Measurements from ENCODE around the gene KRT39. TPM values are rescaled to one million over a fixed set of nuclear protein-coding genes. Genes with fewer than 3 reads are reported as not detected.

Gene KRT39
- polyA plus RNA-seq, 2 donors: not detected

- no peaks in the 10 kb centered on the region for H3K36me3 ChIP-seq (ENCODE audit: control insufficient read depth in 2 of 2, insufficient read depth in 2 of 2, low read length in 1 of 2)
- no peaks in the 10 kb centered on the region for H3K9me3 ChIP-seq (ENCODE audit: control insufficient read depth in 2 of 2, insufficient read depth in 1 of 2, low read depth in 1 of 2, low read length in 1 of 2)
- H3K27ac ChIP-seq (ENCODE audit: low read depth in 2 of 2, low read length in 1 of 2): no peak overlapping the region
- no peak overlapping the region for H3K4me3 ChIP-seq (ENCODE audit: low read depth in 1 of 2, low read length in 2 of 2)
- H3K27me3 ChIP-seq (ENCODE audit: control insufficient read depth in 1 of 2, insufficient read depth in 2 of 2, low read length in 2 of 2): no peaks in the 10 kb centered on the region
- WGBS, 2 donors: 37 to 46% methylated on average over 8 of the region's 8 CpGs
- H3K4me1 ChIP-seq (ENCODE audit: control insufficient read depth in 2 of 2, insufficient read depth in 2 of 2, low read length in 1 of 2): no peaks in the 10 kb centered on the region
These were observed 20.2 kb upstream of the KRT39 start for GRCh38 chr17:40986920-40987319.

DNA sequence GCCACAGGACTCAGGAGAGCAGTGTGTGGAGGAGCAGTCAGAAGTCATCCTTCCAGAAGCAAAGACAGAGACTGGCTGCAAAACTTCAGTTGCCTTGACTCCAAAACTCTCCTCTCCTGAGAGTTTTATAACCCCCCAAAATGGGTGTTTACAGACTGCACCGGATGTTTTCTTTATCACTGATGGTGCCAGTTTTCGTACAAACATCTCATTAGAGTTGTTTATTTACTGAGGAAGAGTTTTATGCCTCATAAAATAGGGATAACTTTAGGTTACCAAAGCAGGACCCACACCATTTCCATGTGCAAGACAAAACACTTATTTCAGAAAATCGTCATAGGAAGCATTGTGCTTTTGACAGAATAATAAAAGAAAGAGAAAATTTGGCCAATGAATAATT is 17.5 kb upstream of the KRT39 start, which contains the start of gene KRT40:
TSS of gene KRT40 (minus strand) at position 101 of the 400 bp plus-strand sequence. CDS start at position 48, 53 bp downstream.
- Histone ChIP-seq H3K27me3 (ENCODE audit: control insufficient read depth in 1 of 2, insufficient read depth in 2 of 2, low read length in 2 of 2) (no peaks in the 10 kb centered on the region), H3K9me3 (ENCODE audit: control insufficient read depth in 2 of 2, insufficient read depth in 1 of 2, low read depth in 1 of 2, low read length in 1 of 2) (no peaks in the 10 kb centered on the region), H3K27ac (ENCODE audit: low read depth in 2 of 2, low read length in 1 of 2) (no peak within 1 kb of the TSS), H3K36me3 (ENCODE audit: control insufficient read depth in 2 of 2, insufficient read depth in 2 of 2, low read length in 1 of 2) (no peaks in the 10 kb centered on the region), H3K4me3 (ENCODE audit: low read depth in 1 of 2, low read length in 2 of 2) (no peak within 1 kb of the TSS), H3K4me1 (ENCODE audit: control insufficient read depth in 2 of 2, insufficient read depth in 2 of 2, low read length in 1 of 2) (peaks cover 0 to 3% of the 10 kb centered on the region in 2 donors)
- WGBS, 2 donors: 58 to 67% methylated on average over 3 of the region's 3 CpGs

- Histone ChIP-seq H3K4me3 (ENCODE audit: low read depth in 1 of 2, low read length in 2 of 2) (no peak overlapping the region), H3K9me3 (ENCODE audit: control insufficient read depth in 2 of 2, insufficient read depth in 1 of 2, low read depth in 1 of 2, low read length in 1 of 2) (no peaks in the 10 kb centered on the region), H3K36me3 (ENCODE audit: control insufficient read depth in 2 of 2, insufficient read depth in 2 of 2, low read length in 1 of 2) (no peaks in the 10 kb centered on the region), H3K4me1 (ENCODE audit: control insufficient read depth in 2 of 2, insufficient read depth in 2 of 2, low read length in 1 of 2) (peaks cover 0 to 3% of the 10 kb centered on the region in 2 donors), H3K27ac (ENCODE audit: low read depth in 2 of 2, low read length in 1 of 2) (no peak overlapping the region), H3K27me3 (ENCODE audit: control insufficient read depth in 1 of 2, insufficient read depth in 2 of 2, low read length in 2 of 2) (no peaks in the 10 kb centered on the region)
- WGBS, 2 donors: 59 to 65% methylated on average over 5 of the region's 5 CpGs
These were observed 14.4 kb upstream of the KRT39 start for GRCh38 chr17:40981115-40981514.

DNA sequence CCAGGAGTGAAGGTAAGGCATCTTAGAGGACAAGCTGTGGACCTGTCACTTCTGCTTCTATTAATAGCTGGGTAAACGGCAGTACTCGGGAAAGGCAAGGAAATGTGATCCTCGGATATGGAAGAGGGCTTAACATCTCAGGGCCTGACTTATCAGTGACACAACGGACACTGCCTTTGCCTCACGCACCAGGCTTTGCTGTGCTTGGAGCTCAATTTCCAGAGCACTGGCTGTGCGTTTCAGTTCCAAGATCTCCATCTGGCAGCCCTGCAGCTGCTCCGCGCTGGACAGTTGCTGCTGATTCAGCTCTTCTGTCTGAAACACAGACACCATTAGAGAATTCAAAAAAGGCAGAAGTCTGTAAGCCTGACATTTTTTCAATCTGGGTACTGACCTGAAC is 13.8 kb upstream of the KRT39 start:
- whole genome bisulfite sequencing, 2 donors: 55 to 57% methylated on average over 8 of the region's 8 CpGs
- H3K4me3 ChIP-seq (ENCODE audit: low read depth in 1 of 2, low read length in 2 of 2): no peak overlapping the region

DNA sequence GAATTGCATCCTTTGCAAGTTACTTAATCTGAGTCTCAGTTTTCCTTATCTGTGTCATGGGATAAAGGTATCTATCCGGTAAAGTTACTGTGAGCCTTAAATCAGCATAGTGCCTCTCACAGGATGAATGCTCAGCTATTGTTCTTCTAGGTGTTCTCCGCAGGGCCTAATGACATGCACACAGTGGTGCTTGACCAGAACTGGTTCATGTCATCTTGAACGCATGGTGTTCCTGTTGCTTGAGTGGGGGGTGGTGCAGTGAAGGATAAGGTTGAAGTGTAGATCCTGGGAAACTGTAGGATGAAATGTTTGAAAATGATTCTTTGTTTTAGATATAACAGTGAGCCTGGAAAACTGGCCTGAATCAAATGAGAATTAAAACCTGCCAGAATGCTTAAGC is 13.4 kb upstream of the KRT39 start:
- H3K36me3 ChIP-seq (ENCODE audit: control insufficient read depth in 2 of 2, insufficient read depth in 2 of 2, low read length in 1 of 2): no peaks in the 10 kb centered on the region
- no peaks in the 10 kb centered on the region for H3K27me3 ChIP-seq (ENCODE audit: control insufficient read depth in 1 of 2, insufficient read depth in 2 of 2, low read length in 2 of 2)
- WGBS, 2 donors: 91 to 93% methylated on average over 3 of the region's 3 CpGs
- peaks cover 0 to 3% of the 10 kb centered on the region in 2 donors for H3K4me1 ChIP-seq (ENCODE audit: control insufficient read depth in 2 of 2, insufficient read depth in 2 of 2, low read length in 1 of 2)
- no peak overlapping the region for H3K4me3 ChIP-seq (ENCODE audit: low read depth in 1 of 2, low read length in 2 of 2)
- no peak overlapping the region for H3K27ac ChIP-seq (ENCODE audit: low read depth in 2 of 2, low read length in 1 of 2)
- no peaks in the 10 kb centered on the region for H3K9me3 ChIP-seq (ENCODE audit: control insufficient read depth in 2 of 2, insufficient read depth in 1 of 2, low read depth in 1 of 2, low read length in 1 of 2)

More for the DNA sequence above, 13.8 kb upstream of the KRT39 start:
- no peaks in the 10 kb centered on the region for H3K27me3 ChIP-seq (ENCODE audit: control insufficient read depth in 1 of 2, insufficient read depth in 2 of 2, low read length in 2 of 2)
- H3K9me3 ChIP-seq (ENCODE audit: control insufficient read depth in 2 of 2, insufficient read depth in 1 of 2, low read depth in 1 of 2, low read length in 1 of 2): no peaks in the 10 kb centered on the region
- no peak overlapping the region for H3K27ac ChIP-seq (ENCODE audit: low read depth in 2 of 2, low read length in 1 of 2)
- H3K36me3 ChIP-seq (ENCODE audit: control insufficient read depth in 2 of 2, insufficient read depth in 2 of 2, low read length in 1 of 2): no peaks in the 10 kb centered on the region
- peaks cover 0 to 3% of the 10 kb centered on the region in 2 donors for H3K4me1 ChIP-seq (ENCODE audit: control insufficient read depth in 2 of 2, insufficient read depth in 2 of 2, low read length in 1 of 2)

DNA sequence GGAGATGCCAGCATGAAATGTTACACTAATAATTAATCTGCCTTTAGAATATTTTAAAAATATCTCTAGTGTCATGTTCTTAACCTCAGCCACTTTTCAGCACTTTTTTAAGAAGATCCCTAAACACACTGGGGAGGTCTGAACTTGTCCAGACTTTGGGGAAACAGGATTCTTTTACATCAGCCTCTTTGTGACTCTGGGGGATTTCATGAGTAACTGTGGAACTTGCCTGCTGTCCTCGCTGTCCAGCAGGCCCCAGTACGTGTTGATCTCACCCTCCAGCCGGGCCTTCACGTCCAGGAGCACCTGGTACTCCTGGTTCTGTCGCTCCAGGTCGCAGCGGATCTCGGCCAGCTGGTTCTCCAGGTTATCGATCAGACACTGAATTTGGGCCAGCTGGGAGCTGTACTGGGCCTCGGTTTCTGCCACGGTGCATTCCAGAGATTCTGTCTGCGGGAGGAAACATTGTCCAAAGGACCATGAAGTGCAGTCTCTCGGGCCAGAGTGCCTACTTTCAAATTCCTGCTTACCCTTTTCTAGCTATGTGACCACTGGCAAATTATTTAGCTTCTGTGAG is 11.9 kb upstream of the KRT39 start:
- WGBS, 2 donors: 48 to 60% methylated on average over 13 of the region's 13 CpGs
- H3K9me3 ChIP-seq (ENCODE audit: control insufficient read depth in 2 of 2, insufficient read depth in 1 of 2, low read depth in 1 of 2, low read length in 1 of 2): no peaks in the 10 kb centered on the region
- no peak overlapping the region for H3K27ac ChIP-seq (ENCODE audit: low read depth in 2 of 2, low read length in 1 of 2)
- H3K27me3 ChIP-seq (ENCODE audit: control insufficient read depth in 1 of 2, insufficient read depth in 2 of 2, low read length in 2 of 2): no peaks in the 10 kb centered on the region
- H3K4me1 ChIP-seq (ENCODE audit: control insufficient read depth in 2 of 2, insufficient read depth in 2 of 2, low read length in 1 of 2): peaks cover 0 to 3% of the 10 kb centered on the region in 2 donors
- H3K36me3 ChIP-seq (ENCODE audit: control insufficient read depth in 2 of 2, insufficient read depth in 2 of 2, low read length in 1 of 2): no peaks in the 10 kb centered on the region
- no peak overlapping the region for H3K4me3 ChIP-seq (ENCODE audit: low read depth in 1 of 2, low read length in 2 of 2)

GRCh38 chr17:40975516-40975915 is 8.8 kb upstream of the KRT39 start:
- H3K27ac ChIP-seq (ENCODE audit: low read depth in 2 of 2, low read length in 1 of 2): no peak overlapping the region
- H3K27me3 ChIP-seq (ENCODE audit: control insufficient read depth in 1 of 2, insufficient read depth in 2 of 2, low read length in 2 of 2): no peaks in the 10 kb centered on the region
- no peaks in the 10 kb centered on the region for H3K36me3 ChIP-seq (ENCODE audit: control insufficient read depth in 2 of 2, insufficient read depth in 2 of 2, low read length in 1 of 2)
- H3K4me1 ChIP-seq (ENCODE audit: control insufficient read depth in 2 of 2, insufficient read depth in 2 of 2, low read length in 1 of 2): peaks cover 0 to 3% of the 10 kb centered on the region in 2 donors
- H3K9me3 ChIP-seq (ENCODE audit: control insufficient read depth in 2 of 2, insufficient read depth in 1 of 2, low read depth in 1 of 2, low read length in 1 of 2): no peaks in the 10 kb centered on the region
- H3K4me3 ChIP-seq (ENCODE audit: low read depth in 1 of 2, low read length in 2 of 2): no peak overlapping the region

GRCh38 chr17:40974366-40974765 is 7.6 kb upstream of the KRT39 start:
- H3K9me3 ChIP-seq (ENCODE audit: control insufficient read depth in 2 of 2, insufficient read depth in 1 of 2, low read depth in 1 of 2, low read length in 1 of 2): no peaks in the 10 kb centered on the region
- no peak overlapping the region for H3K4me3 ChIP-seq (ENCODE audit: low read depth in 1 of 2, low read length in 2 of 2)
- no peak overlapping the region for H3K27ac ChIP-seq (ENCODE audit: low read depth in 2 of 2, low read length in 1 of 2)
- H3K36me3 ChIP-seq (ENCODE audit: control insufficient read depth in 2 of 2, insufficient read depth in 2 of 2, low read length in 1 of 2): no peaks in the 10 kb centered on the region
- no peaks in the 10 kb centered on the region for H3K27me3 ChIP-seq (ENCODE audit: control insufficient read depth in 1 of 2, insufficient read depth in 2 of 2, low read length in 2 of 2)
- H3K4me1 ChIP-seq (ENCODE audit: control insufficient read depth in 2 of 2, insufficient read depth in 2 of 2, low read length in 1 of 2): no peaks in the 10 kb centered on the region
- 83 to 91% methylated on average over 3 of the region's 3 CpGs for WGBS, 2 donors

DNA sequence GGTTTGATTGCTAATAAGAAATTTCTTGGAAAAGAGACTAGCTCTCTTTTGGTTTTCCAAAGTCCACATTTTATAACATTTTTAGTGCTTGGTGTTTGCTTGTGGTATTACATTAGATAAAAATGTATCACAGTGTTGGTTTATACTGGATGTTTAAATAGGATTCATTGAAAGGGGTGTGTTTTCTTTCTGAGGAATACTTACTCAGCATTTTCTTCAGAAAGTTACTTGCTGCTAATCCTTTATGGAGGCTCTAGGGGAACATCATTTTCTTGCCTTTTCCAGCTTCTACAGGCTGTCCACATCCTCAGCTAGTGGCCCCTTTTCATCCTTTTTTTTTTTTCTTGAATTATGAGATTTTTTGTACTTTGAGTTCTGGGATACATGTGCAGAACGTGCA is 834 bp upstream of the KRT39 start:
- H3K9me3 ChIP-seq (ENCODE audit: control insufficient read depth in 2 of 2, insufficient read depth in 1 of 2, low read depth in 1 of 2, low read length in 1 of 2): no peaks in the 10 kb centered on the region
- no peak overlapping the region for H3K27ac ChIP-seq (ENCODE audit: low read depth in 2 of 2, low read length in 1 of 2)
- no peaks in the 10 kb centered on the region for H3K36me3 ChIP-seq (ENCODE audit: control insufficient read depth in 2 of 2, insufficient read depth in 2 of 2, low read length in 1 of 2)
- H3K4me3 ChIP-seq (ENCODE audit: low read depth in 1 of 2, low read length in 2 of 2): no peak overlapping the region
- H3K27me3 ChIP-seq (ENCODE audit: control insufficient read depth in 1 of 2, insufficient read depth in 2 of 2, low read length in 2 of 2): no peaks in the 10 kb centered on the region
- no peaks in the 10 kb centered on the region for H3K4me1 ChIP-seq (ENCODE audit: control insufficient read depth in 2 of 2, insufficient read depth in 2 of 2, low read length in 1 of 2)
- 93 to 100% methylated on average over 1 of the region's 1 CpG for WGBS, 2 donors

- 40% methylated on average over 1 of the region's 1 CpG for WGBS, 2 donors
- Histone ChIP-seq H3K9me3 (ENCODE audit: control insufficient read depth in 2 of 2, insufficient read depth in 1 of 2, low read depth in 1 of 2, low read length in 1 of 2) (no peaks in the 10 kb centered on the region), H3K4me1 (ENCODE audit: control insufficient read depth in 2 of 2, insufficient read depth in 2 of 2, low read length in 1 of 2) (no peaks in the 10 kb centered on the region), H3K27ac (ENCODE audit: low read depth in 2 of 2, low read length in 1 of 2) (no peak overlapping the region), H3K27me3 (ENCODE audit: control insufficient read depth in 1 of 2, insufficient read depth in 2 of 2, low read length in 2 of 2) (no peaks in the 10 kb centered on the region), H3K4me3 (ENCODE audit: low read depth in 1 of 2, low read length in 2 of 2) (no peak overlapping the region), H3K36me3 (ENCODE audit: control insufficient read depth in 2 of 2, insufficient read depth in 2 of 2, low read length in 1 of 2) (no peaks in the 10 kb centered on the region)
These were observed 2.9 kb downstream of the KRT39 start for GRCh38 chr17:40963838-40964237.

All from esophagus (tissue), 2 donors.